Fibroblast of the aortic adventitia (primary cell): ENCODE measurements around the gene SYTL1. TPM values are rescaled to one million over a fixed set of nuclear protein-coding genes. Genes with fewer than 3 reads are reported as not detected.

ENCODE experiments used
- DNase-seq: peaks from one replicate; pipeline ENCODE4 v3.0.0-alpha.2; 2010; ENCODE audit warnings: low read depth
- H3K4me3 ChIP-seq: 2 replicates; pipeline ENCODE4 v1.5.1; 2011; ENCODE audit warnings: low read depth, mild to moderate bottlenecking, control low read depth, low read length, moderate library complexity
- CTCF ChIP-seq: IDR thresholded peaks from 2 replicates; pipeline ENCODE4 v1.5.1; 2011; ENCODE audit warnings: mild to moderate bottlenecking, low read length, control low read depth, inconsistent platforms; ENCODE audit not compliant: insufficient read depth
- total RNA-seq: library from RNA; depleted of rRNA; stranded (reverse); fragments of >200 nt; gene quantifications from 2 replicates; pipeline ENCODE4 v1.2.3, GENCODE V29; 2012; ENCODE audit warnings: low replicate concordance

Gene SYTL1
- total RNA-seq, 1 donor: 0.09 TPM

GRCh38 chr1:27299385-27300271 is 42.2 kb upstream of the SYTL1 start:
- peak; percentile 97 for DNase-seq
- TF ChIP-seq CTCF: no peak
- no peak overlapping the region for H3K4me3 ChIP-seq

GRCh38 chr1:27300341-27301051 is 41.3 kb upstream of the SYTL1 start:
- DNase-seq: peak; percentile 94
- peak; percentile 96 for TF ChIP-seq CTCF
- no peak overlapping the region for H3K4me3 ChIP-seq

GRCh38 chr1:27301052-27301422 is 40.8 kb upstream of the SYTL1 start:
- TF ChIP-seq CTCF: no peak
- no peak overlapping the region for H3K4me3 ChIP-seq
- no peak for DNase-seq

- TF ChIP-seq CTCF: no peak
- H3K4me3 ChIP-seq: no peak overlapping the region
- DNase-seq: no peak
Observed at GRCh38 chr1:27301582-27302199, 40.1 kb upstream of the SYTL1 start.

GRCh38 chr1:27302612-27303011 is 39.2 kb upstream of the SYTL1 start:
- DNase-seq: no peak
- TF ChIP-seq CTCF: no peak
- no peak overlapping the region for H3K4me3 ChIP-seq

GRCh38 chr1:27303509-27303908 is 38.3 kb upstream of the SYTL1 start:
- H3K4me3 ChIP-seq: no peak overlapping the region
- no peak for TF ChIP-seq CTCF
- no peak for DNase-seq
